GM21528 (cell line): ENCODE data around the gene IRF2BP1.

Source experiments
- ATAC-seq: cut with Tn5 transposase; IDR thresholded peaks from one replicate; pipeline ENCODE4 v1.9.1; 2021; ENCODE audit warnings: mild to moderate bottlenecking, moderate library complexity; ENCODE audit not compliant: unreplicated experiment, low FRiP score

IRF2BP1 gene

GRCh38 chr19:45863335-45863839, 22.6 kb downstream of the IRF2BP1 start:
- ATAC-seq = no peak

GRCh38 chr19:45862564-45863334, 23.2 kb downstream of the IRF2BP1 start, which contains the start of gene SYMPK:
SYMPK (minus strand) TSS chr19:45863147; CDS start chr19:45854495, 8,652 bp downstream.
- ATAC-seq = peak; percentile 85

GRCh38 chr19:45862271-45862563, 23.7 kb downstream of the IRF2BP1 start:
- no peak for ATAC-seq

GRCh38 chr19:45860359-45861259, 25.3 kb downstream of the IRF2BP1 start:
- no peak for ATAC-seq

- no peak for ATAC-seq
Observed at GRCh38 chr19:45854167-45854778, 31.7 kb downstream of the IRF2BP1 start.

- no peak for ATAC-seq
Observed at GRCh38 chr19:45852983-45853382, 33.0 kb downstream of the IRF2BP1 start.

GRCh38 chr19:45852145-45852750, 33.7 kb downstream of the IRF2BP1 start:
- no peak for ATAC-seq

- ATAC-seq = no peak
Observed at GRCh38 chr19:45848922-45849321, 37.0 kb downstream of the IRF2BP1 start.

GRCh38 chr19:45847663-45848062, 38.3 kb downstream of the IRF2BP1 start:
- ATAC-seq = no peak

GRCh38 chr19:45842198-45842597, 43.7 kb downstream of the IRF2BP1 start:
- ATAC-seq = no peak

- ATAC-seq = no peak
Observed at GRCh38 chr19:45834970-45835369, 51.0 kb downstream of the IRF2BP1 start.
